HG03159 (cell line): ENCODE data around the gene PLXNA3.

ENCODE experiments used
- ATAC-seq: cut with Tn5 transposase; IDR thresholded peaks from one replicate; pipeline ENCODE4 v1.9.1; 2021; ENCODE audit warnings: mild to moderate bottlenecking, moderate library complexity; ENCODE audit not compliant: unreplicated experiment

The PLXNA3 gene

GRCh38 chrX:154476821-154477220, 18.7 kb downstream of the PLXNA3 start:
- no peak for ATAC-seq

- no peak for ATAC-seq
Observed at GRCh38 chrX:154477891-154478477, 19.9 kb downstream of the PLXNA3 start.

DNA sequence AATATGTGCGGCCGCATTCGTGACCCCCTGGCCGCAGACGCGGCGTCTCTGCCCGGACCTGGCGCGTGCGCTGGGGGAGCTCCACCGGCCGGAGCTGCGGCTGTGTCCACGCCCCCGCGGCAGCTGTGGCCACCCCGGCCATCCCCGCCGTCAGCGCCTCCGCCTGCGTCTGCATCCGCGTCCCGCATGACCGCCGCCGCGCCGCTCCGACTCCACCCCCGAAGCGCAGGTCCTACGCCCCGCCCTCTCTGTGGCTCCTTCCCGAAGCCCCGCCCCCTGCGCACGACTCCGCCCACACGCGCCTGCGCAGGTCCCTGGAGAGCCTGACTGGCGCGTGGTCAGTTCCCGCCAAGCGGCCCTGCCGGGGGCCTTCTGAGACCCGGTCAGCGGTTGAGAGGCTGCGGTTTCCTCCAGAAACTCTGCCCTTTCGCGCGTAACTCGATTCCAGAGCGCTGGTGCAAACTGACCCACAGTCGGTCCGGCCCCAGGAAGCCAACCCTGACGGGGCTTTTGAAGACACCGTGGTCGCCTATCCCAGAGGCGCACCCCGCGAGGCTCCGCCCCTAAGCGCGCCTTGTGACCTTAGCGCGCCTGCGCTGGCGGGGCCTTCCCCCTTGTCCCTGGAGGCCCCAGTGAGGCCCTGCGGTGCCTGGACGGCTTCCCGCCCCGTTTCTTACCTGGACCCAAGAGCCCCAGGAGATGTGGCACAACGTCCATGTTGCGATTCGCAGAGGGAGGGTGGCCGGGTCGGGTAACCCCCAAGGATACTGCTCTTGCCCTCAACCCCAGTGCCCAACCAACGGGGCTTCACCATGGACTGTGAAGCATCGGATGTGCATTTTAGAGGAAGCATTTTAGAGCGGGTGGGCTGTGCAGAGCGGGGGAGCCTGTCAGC, 20.9 kb downstream of the PLXNA3 start, which contains the start of gene LAGE3:
TSS of gene LAGE3 (minus strand) at position 554 of the 895 bp plus-strand sequence. CDS start at position 188, 366 bp downstream.
- peak; percentile 81 for ATAC-seq

GRCh38 chrX:154481195-154481594, 23.1 kb downstream of the PLXNA3 start:
- no peak for ATAC-seq

DNA sequence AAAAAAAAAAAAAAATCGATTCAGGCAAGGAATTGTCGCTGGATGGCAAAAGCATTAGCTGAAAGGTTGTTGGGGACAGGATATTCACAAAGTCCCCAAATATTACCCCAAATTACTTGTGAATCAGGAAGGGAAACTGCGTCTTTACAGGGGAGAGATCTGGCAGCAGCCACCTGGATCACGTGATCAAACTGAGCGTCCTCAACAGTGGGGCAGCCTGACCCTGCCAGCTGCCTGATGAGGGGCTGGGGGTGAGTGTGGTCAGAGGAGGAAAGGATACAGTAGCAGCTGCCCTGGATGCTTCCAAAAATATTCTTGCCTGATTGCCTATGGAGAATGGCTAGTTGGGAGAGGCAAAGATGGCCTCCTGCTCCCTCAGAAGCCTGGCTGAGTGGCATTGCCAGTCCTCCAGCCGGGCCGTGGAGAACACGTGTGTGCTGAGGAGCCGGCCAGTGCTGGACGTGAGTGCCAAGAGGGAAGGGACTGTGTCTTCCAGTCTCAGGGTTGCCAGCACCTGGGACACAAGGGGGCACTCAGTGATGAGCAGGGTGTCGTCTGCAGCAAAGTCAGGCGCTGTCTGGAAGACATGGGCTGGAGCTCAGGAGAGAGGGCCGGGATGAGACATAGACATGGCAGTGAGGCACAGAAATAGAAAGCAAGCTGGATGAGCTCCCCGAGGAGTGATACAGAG, 24.0 kb downstream of the PLXNA3 start:
- no peak for ATAC-seq

- ATAC-seq = no peak
Observed at GRCh38 chrX:154482786-154483185, 24.7 kb downstream of the PLXNA3 start.

- ATAC-seq = no peak
Observed at GRCh38 chrX:154483325-154483724, 25.2 kb downstream of the PLXNA3 start.

DNA sequence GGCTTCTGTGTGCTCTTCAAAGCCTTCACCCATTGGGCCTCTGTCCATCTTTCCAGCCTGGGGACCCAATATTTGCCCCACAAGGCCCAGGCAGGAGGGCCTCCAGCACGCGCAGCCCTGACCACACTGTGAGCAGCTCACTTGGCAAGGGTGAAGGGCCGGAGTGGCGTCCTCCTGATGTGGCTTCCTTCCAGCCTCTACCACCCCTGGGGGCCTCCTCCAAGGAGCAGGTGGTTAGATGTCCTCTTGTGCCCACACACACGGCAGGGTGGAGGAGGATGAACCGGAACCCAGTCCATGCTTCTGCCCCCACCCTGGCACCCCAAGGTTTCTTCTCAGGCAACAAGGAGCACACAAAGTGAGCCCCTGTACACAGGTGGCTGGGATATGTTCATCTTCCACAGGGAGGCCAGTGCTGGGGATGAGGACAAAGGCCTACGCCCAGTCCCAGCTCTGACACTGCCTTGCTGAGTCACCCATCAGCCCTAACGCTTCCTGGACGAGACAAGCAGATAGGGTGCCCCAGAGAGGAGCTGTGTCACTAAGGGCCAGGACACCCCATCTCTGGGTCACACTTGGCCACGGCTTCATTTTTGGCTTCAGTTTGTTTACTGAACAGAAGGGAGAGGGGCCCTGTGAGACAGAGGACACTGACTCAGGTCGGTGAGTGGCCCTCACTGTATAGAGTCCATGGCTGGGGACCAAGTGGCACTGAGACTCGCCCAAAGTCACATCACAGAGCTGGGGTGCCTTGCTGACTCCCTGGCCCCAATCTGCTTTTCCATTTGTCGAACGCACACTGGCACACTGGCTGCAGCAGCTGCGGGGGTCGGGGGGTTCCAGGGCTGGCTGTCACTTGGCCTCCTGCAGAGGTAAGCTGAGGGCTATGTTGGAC, 26.4 kb downstream of the PLXNA3 start:
- no peak for ATAC-seq

DNA sequence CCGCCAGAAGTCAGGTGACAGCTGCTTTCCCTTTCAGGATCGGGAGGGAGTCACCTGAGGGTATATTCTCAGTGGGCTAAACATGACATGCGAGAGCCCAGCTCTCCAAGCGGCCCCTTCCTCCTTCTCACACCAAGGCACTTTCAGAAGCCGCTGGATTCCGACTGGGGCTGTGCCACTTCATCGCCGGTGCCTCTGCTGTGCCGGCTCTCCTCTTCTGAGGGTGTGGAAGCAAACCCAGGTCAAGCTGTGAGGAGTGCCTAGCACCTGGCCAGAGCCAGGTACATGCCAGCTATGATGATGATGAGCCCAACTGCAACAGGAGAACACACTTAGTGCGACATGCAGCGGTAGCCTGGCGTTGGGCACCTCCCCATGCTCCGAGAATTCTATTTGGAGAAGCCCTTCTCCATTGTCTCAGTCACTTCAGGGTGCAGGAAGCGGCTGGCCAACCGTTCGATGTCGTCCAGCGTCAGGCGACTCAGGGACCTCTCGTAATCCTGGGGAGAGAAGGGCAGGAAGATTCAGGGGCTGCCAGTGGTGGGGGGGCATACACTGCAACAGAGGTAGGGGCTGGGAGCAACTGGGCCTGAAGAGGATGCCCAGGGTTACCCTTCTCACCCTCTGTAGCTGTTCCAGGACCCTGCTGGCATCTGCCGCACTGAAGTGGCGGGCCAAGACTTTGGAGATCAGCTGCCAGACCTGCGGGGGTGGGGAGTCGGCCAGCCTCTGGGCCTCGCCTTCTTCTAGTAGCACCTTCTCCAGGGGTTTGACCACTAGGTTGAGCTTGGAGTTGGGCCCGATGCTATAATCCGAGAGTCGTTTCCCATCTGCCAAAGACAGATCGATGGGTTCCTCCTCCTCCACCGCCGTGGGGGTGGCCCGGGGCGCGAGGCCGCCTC, 27.3 kb downstream of the PLXNA3 start:
- ATAC-seq = no peak

DNA sequence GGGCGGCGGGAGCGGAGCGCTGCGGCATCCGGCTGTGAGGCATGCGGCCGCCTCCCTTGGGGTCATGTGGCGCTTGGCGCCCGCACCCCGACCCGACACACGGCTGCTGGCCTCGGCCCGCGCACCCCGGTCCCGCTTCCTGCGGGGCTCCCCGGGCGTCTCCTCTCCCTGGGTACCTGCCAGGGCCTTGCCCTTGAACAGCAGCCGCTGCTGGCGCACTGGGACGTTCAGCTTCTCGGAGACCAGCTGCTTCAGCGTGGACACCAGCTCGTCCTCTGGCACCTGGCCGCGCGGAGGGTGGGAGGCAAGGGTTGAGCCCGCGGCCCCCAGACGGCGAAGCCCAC, 27.9 kb downstream of the PLXNA3 start:
- no peak for ATAC-seq

GRCh38 chrX:154486396-154487207, 28.5 kb downstream of the PLXNA3 start, which contains the start of gene UBL4A:
Gene UBL4A, minus strand, starts transcription at chrX:154486615. Its CDS starts 31 bp downstream, at chrX:154486584.
- peak; percentile 28 for ATAC-seq

DNA sequence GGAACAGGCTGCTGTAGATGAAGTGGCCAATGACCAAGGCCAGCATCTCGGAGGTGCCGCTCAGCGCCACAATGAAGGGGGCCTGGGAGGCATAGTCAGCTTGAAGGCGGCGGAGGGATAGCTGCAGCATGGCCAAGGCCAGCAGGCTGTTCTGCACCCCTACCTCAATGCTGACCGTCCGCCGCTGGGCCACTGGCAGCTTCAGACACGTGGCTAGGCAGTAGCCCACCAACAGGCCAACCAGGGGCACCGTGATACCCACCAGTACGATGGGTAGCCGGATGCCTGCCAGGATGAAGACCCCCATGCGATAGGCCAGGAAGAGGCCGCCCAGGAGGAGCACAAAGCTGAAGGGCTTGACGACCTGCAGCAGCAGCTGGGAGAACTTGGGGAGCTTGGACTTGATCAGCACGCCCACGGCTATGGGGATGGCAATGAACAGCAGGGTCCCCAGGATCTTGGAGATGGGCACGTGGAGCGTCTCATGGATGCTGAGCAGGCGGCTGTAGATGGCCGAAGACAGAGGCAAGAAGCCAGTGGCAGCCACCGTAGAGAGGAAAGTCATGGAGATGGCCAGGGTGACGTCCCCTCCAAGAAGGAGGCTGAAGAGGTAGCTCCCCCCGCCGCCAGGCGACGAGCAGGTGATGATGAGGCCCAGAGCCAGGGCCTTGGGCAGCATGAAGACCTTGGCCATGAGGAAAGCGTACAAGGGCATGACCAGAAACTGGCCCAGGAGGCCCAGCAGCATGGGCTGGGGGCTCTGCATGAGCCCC, 29.6 kb downstream of the PLXNA3 start:
- no peak for ATAC-seq

DNA sequence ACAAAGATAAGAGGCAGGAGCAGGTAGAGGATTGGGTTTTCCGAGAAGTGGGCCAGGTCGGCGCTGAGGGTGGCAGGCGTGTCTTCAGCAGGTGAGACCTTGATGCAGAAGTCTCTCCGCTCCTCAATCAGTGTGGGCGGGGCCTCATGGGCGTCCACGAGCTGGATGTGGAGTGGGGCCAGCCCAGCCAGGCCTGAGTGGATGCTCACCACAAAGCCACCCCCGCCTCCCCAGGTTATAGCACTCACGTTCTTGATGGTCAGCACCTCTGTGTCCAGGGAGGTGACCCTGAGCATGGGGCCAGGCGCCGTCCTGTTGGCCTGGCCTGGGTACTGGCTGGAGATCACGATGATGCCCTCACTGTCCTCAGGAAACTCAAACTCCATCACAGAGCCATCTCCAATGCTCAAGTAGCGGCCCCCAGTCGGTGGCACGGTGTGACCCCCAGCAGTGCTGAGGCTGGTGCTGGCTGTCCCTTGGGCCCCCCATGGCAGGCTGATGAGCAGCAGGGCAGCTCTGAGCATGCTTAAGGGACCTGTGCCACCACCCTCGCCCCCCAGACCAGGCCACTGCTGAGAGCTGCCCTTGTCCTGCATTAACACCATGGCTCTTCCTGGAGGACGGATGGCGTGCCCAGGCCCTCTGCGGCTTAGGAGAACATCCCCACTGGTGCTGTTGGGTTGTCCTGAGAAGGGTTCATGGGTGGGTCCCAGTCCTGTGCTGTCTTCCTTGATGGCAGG, 30.4 kb downstream of the PLXNA3 start:
- no peak for ATAC-seq

DNA sequence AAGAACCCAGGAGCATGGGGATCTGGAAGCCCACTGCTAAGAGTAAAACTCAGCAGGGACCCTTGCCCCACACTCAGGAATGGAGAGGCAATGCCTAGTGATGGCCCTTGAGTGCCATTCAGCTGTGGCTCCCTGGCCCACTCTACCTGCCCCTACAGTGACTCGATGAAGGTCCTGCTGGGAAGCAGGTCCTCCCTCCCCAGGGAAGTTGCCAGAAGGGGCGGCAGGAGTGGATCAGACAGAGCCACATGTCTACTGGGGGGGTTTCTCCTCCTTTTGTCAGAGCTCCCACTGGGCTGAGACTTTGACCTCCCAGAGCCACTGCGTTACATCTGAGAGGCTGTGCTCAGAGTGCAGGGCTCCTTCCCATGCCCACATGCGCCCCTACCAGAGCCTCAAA, 31.1 kb downstream of the PLXNA3 start:
- ATAC-seq = no peak

DNA sequence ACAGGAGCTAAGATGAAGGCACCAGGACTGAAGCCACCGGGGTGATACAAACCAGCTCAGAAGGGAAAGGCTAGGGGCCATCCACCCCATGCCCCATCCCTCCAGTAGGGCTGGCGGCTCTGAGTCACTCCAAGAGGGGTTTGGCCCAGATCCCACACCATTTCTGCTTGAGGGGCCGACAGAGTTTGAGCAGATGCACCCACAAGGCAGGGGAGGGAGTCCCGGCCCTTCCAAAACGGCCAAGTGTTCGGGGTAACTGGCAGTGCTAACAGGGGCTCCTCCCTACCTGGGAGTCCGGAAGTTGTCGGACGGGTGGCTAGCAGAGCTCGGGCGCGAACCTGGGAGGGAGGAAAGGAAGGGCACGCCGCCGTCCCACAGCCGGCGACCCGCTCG, 31.9 kb downstream of the PLXNA3 start:
- no peak for ATAC-seq

- ATAC-seq = peak; percentile 78
Observed at GRCh38 chrX:154490414-154491083, 32.5 kb downstream of the PLXNA3 start, which contains the start of gene SLC10A3. Gene SLC10A3, minus strand, starts transcription at chrX:154490629. Its CDS starts 1,689 bp downstream, at chrX:154488940.

GRCh38 chrX:154494715-154495114, 36.6 kb downstream of the PLXNA3 start:
- no peak for ATAC-seq
